ENCODE measurements around the gene MGLL. TPM values are rescaled to one million over a fixed set of nuclear protein-coding genes. Genes with fewer than 3 reads are reported as not detected.

The MGLL gene
- total RNA-seq, 1 experiment from 2014 or later: 0.94 TPM

- no peak for ATAC-seq
- peaks cover 14% of the 10 kb centered on the region for H3K9me3 Mint-ChIP-seq
- POLR2A ChIA-PET: no interaction called here
- CTCF ChIA-PET: no interaction called here
- H3K4me3 Mint-ChIP-seq: no peak overlapping the region
- no peak for DNase-seq (ENCODE audit: low spot score)
- no peaks in the 10 kb centered on the region for H3K36me3 Mint-ChIP-seq
- H3K27ac Mint-ChIP-seq: no peak overlapping the region
- no peaks in the 10 kb centered on the region; the same call in 1 of the 2 replicates for H3K27me3 Mint-ChIP-seq (ENCODE audit: low read depth)
- TF ChIP-seq AR (CRISPR knock-in tag; IDR thresholded peaks at IDR 0.05) (no peak), ATF2 (CRISPR knock-in tag; IDR thresholded peaks at IDR 0.05; ENCODE audit: borderline replicate concordance, low read depth) (no peak), ZNF416 (CRISPR knock-in tag; IDR thresholded peaks at IDR 0.05) (no peak), SP1 (CRISPR knock-in tag; conservative IDR thresholded peaks at IDR 0.05) (no peak), NFATC4 (CRISPR knock-in tag; IDR thresholded peaks at IDR 0.05) (no peak), SOX15 (CRISPR knock-in tag; IDR thresholded peaks at IDR 0.05) (no peak), MAX (CRISPR knock-in tag; IDR thresholded peaks at IDR 0.05) (no peak), GABPB1 (CRISPR knock-in tag; IDR thresholded peaks at IDR 0.05) (no peak), TEAD4 (CRISPR knock-in tag; IDR thresholded peaks at IDR 0.05) (no peak), ARID4B (CRISPR knock-in tag; IDR thresholded peaks at IDR 0.05; ENCODE audit: borderline replicate concordance) (no peak), KAT7 (CRISPR knock-in tag; IDR thresholded peaks at IDR 0.05; ENCODE audit: borderline replicate concordance) (no peak), ATF1 (CRISPR knock-in tag; IDR thresholded peaks at IDR 0.05) (no peak), TP53 (CRISPR knock-in tag; IDR thresholded peaks at IDR 0.05) (no peak), ERG (CRISPR knock-in tag; IDR thresholded peaks at IDR 0.05) (no peak), RELA (CRISPR knock-in tag; IDR thresholded peaks at IDR 0.05; ENCODE audit: borderline replicate concordance) (no peak)
- no peaks in the 10 kb centered on the region for H3K4me1 Mint-ChIP-seq
Observed at GRCh38 chr3:127809211-127809610, 13.1 kb downstream of the MGLL start.

GRCh38 chr3:127808197-127808596 lies 14.1 kb downstream of the MGLL start:
- Mint-ChIP-seq H3K27ac (no peak overlapping the region), H3K4me1 (no peaks in the 10 kb centered on the region), H3K4me3 (no peak overlapping the region), H3K27me3 (ENCODE audit: low read depth) (no peaks in the 10 kb centered on the region; the same call in 1 of the 2 replicates), H3K9me3 (peaks cover 14% of the 10 kb centered on the region), H3K36me3 (no peaks in the 10 kb centered on the region)
- POLR2A ChIA-PET: no interaction called here
- DNase-seq (ENCODE audit: low spot score) (no peak), ATAC-seq (no peak)
- CTCF ChIA-PET: interaction anchor here (1.2 kb wide), 1 partner anchor 17 kb away, joined by 3 read pairs; no protein-coding TSS in a partner anchor
- TF ChIP-seq ZBTB43 (CRISPR knock-in tag; IDR thresholded peaks at IDR 0.05) (no peak), GRHL2 (CRISPR knock-in tag; IDR thresholded peaks at IDR 0.05; ENCODE audit: insufficient replicate concordance, severe bottlenecking) (no peak), E2F1 (CRISPR knock-in tag; IDR thresholded peaks at IDR 0.05) (no peak), RELA (CRISPR knock-in tag; IDR thresholded peaks at IDR 0.05; ENCODE audit: borderline replicate concordance) (no peak), CREM (CRISPR knock-in tag; IDR thresholded peaks at IDR 0.05) (no peak), ESRRA (CRISPR knock-in tag; IDR thresholded peaks at IDR 0.05; ENCODE audit: borderline replicate concordance) (no peak), NFATC4 (CRISPR knock-in tag; IDR thresholded peaks at IDR 0.05) (no peak)
